Inferior parietal cortex (tissue), 1 donor: Measurements from ENCODE around the gene FOXN4.
"Not testable (repeated sequence)": the region's sequence is repeated elsewhere in the genome, so short reads cannot be mapped to it uniquely, and the experiment has no call there.

Experiments used
- DNase-seq: peaks from one replicate; pipeline ENCODE4 v3.0.0-alpha.2; 2016; ENCODE audit errors: extremely low spot score

Gene FOXN4, protein sequence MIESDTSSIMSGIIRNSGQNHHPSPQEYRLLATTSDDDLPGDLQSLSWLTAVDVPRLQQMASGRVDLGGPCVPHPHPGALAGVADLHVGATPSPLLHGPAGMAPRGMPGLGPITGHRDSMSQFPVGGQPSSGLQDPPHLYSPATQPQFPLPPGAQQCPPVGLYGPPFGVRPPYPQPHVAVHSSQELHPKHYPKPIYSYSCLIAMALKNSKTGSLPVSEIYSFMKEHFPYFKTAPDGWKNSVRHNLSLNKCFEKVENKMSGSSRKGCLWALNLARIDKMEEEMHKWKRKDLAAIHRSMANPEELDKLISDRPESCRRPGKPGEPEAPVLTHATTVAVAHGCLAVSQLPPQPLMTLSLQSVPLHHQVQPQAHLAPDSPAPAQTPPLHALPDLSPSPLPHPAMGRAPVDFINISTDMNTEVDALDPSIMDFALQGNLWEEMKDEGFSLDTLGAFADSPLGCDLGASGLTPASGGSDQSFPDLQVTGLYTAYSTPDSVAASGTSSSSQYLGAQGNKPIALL

DNA sequence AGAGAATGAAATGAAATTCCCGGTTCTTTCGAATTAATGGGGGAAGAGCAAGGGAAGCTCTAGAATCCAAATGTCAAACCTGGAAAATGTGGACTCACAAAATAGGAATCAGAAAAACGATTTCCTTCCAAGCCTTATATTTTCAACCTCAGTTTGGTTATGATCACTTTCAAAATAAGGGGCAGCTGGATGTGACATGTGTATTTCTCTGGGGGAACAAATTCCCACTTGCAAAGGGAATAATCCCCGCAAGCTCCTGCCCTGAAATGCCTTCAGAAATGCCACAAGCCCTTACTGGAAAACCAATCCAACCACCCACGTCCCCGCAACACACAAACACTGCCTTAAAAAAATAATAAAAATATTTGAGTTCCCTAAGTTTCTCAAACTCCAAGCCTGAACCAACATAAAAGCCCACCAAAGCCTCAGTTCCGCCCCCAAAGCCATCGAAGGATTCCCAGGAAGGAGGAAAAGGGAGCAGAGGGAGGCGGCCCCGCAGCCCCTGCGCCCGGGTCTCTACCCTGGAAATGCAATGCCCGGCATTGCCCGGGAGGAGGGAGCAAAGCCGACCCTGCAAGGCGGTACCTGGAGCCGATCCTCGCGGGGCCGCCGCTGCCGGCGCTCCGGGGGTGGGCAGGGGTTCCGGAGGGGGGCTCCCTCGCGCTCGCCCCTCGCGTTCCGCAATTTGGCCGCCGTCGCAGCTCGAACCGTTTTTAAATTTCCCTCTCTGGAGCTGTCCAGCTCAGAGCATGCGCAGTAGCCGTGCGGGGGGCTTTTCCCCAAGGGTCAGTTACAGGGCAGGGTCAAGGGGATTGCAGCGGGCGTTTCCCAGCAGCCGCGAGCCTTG lies at the start of gene FOXN4:
Gene FOXN4 (minus strand): TSS at position 751 of the 847 bp plus-strand sequence. CDS start 963 bp downstream, outside the sequence.
- DNase-seq: no peak

DNA sequence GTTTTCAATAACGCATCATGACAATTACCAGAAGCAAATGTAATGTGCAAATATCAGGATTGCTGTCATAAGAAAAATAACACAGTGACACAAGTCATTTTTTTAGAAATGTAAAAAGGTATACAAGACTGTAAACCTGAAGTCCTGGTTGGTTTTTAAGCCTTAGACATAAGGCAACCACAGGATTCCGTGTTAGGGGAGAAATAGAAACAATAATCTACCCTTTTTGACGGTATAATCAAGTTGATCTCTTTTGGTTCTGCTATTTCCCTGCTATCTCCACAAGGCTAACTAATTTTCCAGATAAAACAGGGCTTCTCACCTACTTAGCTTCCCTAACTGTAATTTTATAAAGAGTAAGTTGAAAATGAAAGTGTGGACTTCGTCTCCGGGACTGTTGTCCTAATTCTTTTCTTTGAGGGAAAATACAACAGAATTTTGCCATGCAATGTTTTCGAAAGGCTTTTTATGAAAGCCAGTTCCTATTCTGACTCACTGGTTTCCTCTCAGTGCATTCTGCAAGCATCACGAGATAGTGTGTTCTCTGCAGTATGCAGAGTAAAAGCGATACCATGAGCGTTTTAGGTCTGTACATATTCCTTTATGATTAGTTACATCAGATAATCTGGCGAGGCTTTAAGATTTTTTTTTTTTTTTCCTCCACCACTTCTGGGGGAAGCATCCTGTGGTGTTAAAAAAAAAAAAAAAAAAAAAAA lies 49.2 kb upstream of the FOXN4 start:
- DNase-seq: no peak

DNA sequence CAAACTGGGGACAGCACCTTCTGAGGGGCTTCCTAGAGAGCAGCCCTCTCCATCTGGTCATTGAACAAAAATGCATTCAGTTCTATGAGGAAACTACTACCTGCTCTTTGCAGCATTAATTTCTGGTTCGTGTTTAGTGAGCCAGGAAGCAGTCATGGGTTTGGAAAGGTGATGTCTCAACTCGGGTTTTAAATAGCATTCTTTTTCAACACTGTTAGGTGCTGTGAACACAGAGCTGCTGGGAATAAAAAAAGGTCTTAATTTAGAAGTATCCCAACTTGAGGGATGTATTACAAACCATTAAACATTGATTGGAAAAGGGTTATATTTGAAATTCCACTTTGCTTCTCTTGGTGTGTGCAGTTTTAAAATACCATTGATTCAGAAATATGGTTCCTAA lies 47.9 kb upstream of the FOXN4 start:
- no peak for DNase-seq

DNA sequence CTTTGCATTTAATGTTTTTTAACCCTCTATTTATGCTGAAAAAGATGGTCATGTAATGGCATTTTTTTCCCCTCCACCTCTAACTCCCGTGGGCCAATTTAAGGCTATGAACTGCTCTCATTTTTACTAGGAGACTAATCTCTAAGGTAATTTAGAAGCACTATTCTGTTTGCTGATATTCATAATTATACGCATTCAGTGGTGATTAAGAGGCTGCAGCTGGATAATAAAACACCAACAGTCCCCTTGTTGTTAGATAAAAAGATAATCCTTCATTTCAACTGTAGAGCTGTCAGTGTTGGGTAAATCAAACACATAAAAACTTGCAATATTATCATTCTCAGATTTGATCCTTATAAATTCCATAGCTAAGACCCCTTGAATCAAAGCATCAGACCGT lies 47.5 kb upstream of the FOXN4 start:
- DNase-seq: no peak

DNA sequence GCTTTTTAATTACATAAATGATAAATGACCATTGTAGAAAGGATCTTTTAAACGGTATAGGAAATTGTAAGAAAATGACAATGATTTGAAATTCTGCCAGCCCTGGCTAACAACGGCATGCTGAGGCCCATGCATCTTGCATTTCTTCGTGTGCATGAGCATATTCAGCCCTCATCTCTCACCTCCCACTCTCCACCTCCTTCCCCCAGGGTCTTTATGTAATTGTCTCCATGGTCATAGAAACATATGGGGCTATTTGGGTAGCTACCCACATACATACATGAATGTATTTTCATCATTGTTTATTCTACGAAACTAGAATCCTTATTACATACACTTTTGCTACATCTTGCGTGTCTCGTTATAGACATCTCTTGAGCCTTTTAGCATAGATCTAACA lies 43.1 kb upstream of the FOXN4 start:
- DNase-seq: no peak

DNA sequence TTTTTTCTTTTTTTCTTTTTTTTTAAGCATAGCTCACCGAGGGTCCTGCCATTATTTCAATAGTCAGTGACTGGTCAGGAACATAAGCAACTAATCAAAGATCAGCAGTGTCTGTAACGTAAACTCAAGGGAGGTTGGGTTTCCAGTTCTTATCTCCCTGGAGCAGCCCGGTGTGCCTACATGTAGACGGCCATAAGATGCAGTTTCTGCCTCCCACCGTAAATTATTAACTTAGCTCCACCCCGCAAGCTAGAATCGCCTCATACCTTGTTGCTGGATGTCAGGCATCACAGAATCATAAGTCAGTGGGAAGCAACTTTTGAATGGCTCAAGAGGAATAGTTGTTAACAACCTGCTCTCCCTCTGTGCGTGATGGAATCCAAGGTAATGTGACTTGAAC lies 38.5 kb upstream of the FOXN4 start, which contains the start of gene MYO1H:
Gene MYO1H (plus strand): TSS at position 312 of the 400 bp plus-strand sequence. CDS start 61 bp downstream, at position 373.
- no peak for DNase-seq

DNA sequence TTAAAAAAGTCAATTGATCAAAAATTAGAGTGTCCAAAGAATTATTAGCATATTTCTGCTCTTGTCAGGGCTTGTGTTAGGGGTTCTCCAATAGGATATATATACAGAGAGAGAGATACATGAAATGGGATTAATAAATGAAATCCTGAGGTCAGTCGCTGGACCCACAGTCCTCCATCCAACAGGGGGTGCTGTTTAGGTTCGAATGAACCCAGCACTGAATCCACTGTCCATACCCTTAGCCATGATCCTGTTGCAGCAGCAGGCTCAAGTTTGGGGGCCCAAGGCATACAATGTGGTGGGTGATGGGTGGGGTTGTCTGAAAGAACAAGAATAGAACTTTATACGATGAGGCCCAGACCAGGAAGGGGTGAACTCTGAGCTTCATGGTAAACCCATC lies 37.8 kb upstream of the FOXN4 start:
- no peak for DNase-seq

DNA sequence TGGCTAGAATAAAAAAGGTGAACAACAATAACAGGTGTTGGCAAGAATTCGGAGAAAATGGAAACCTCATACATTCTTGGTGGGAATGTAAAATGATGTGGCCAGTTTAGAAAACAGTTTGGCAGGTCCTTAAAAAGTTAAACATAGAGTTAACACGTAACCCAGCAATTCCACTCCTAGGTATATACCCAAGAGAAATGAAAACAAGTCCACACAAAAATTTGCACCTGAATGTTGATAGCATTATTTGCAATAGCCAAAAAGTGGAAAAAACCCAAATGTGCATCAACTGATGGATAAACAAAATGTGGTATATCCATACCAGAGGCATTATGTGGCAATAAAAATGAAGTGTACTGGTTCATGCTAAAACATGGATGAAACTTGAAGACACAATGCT lies 36.3 kb upstream of the FOXN4 start:
- DNase-seq: no peak

DNA sequence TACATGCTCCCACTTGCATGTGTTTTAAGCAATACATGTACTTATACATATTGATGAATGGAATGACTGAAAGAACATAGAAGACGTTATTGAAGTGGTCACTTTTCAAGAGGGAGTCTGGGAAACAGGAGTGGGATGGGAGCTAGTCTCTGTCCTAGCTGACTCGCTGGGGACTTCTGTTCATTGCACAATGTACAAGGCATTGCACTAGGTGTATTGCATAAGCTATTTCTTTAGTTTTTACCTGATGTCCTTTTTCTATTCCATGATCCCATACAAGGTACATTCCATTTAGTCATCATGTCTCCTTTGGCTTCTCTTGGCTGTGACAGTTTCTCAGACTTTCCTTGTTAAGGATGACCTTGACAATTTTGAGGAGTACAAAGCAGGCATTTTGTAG lies 34.6 kb upstream of the FOXN4 start:
- no peak for DNase-seq

DNA sequence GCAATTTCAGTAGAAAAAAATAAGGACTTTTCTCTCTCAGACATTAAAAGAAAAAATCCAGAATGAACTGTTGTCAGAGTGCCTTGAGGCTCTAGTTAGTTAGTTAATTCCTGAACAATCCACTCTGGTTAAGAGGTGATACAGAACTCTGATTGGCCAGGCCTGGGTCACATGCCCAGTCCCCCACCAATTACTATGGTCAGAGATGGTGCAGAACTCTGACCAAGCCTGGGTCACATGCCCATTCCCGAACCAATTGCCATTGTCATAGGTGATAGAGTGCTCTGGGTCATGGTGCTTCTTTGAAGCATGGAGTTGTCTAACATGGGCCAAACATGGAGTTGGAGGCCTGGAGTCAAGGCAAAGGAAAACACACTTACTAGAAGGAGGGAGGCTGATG lies 27.5 kb upstream of the FOXN4 start:
- DNase-seq: no peak

DNA sequence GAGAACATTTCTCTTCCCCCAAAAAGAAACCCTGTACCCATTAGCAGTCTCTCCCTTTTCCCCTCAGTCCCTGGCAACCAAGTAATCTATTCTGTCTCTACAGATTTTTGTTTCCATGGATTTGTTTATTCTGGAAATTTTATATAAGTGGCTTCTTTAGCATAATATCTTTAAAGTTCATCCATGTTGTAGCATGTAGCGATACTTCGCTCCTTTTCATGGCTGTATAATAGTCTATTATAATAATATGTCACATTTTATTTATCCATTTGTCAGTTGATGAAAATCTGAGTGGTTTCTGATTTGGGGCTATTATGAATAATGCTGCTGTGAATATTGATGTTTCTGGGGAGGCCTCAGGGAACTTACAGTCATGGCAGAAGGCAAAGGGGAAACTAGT lies 25.8 kb upstream of the FOXN4 start:
- DNase-seq: no peak

DNA sequence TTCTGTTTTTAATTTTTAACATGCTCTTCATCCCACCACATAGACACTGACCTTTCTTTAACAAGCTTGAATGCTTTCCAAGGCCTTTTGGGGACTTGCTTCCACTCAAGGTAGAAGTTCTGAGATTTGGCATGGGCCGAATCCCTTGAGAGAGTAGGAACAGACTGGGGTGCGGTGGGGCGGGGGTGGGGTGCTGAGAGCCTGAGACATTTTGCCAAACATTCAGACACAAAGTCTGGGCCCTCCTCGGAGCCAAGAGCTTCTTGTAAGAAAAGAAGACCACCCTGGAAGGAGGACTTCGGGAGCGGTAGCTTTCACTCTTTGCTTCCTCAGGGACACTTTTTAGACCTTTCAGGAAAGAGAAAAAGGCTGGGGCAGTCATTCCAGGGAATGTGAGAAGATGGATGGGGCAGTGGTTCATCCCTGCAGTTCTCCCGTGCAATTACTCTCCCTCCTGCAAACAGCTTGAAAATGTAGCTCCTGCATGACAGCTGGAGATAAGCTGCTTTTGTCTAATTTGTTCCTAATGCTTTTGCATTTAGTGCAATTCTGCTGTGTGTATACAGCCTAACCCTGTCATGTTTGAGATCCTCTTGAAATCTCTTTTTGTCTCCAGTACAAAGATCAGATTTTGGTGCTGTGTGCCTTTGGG lies 22.3 kb upstream of the FOXN4 start:
- no peak for DNase-seq

DNA sequence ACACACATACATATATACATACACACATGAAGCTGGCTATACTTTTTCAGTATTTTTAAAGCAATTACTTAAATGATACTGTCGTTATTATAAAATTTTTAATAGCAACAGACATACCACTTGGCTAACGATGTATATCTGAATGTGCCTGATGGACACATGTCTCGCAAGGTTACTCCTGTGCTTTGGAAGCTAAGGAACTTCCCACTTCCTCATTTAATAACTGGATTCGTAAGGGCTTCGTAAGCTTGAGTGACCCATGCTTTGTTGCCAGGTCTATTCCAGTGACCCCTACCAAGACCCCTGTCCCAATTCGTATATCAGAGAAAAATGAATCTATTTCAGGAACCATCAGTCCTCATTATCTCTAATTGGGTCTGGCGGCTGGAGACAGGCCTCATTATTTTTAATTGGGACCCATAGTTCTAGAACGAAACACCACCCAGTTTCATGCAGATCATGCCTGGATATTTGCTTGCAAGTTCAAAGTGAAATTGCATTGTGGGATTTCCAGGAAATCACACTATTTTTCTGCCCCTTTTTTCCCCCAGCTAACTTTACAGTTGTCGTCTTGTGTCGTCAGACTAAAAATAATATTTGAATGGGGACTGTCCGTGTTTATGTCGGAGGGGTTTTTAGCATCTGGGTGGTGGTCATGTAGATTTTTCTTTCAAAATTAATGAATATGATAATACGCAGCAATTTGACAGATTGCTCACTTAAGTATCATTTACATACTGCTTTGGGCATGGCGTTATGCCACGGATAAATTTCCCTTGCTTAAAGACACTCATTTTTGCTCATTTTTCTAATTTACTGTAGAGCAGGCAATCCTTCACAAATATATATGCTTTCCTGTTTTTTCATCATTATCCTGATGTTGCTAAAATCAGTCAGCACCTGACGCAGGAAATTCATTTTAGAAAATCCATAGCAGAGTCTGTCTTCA lies 21.5 kb upstream of the FOXN4 start:
- DNase-seq: no peak

DNA sequence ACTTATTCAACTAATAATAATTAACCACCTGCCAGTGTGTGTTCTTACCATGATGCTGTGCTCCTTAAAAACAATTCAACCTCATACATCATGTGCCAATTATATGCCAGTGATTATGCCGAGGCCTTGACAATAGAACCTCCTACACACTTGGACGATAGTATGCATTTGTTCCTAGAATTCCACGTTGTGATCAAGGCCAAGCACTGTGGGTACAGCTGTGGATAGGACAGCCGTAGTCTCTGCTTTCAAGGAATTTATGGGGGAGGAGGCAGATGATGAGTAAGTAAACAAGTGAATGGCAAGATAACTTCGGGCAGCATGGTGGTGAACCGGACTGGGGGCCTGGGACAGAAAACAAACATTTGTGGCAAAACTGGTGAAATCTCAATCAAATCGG lies 20.6 kb upstream of the FOXN4 start:
- no peak for DNase-seq

DNA sequence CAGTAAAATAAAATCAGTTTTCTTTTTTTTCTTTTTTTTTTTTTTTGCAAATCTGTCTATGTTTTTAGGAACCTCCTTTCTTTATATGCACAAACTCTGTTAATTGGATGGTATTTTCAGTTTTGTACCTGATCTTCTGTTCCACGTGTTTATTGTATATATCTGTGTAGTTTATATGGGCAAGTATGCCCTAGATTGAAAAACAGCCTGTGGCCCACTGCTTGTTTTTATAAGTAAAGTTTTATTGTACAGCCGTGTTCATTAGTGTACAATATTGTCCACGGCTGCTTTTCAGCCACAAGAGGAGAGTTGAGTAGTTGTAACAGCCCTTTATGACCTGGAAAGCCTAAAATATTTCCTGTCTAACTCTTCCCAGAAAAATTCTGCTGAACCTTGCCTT lies 19.9 kb upstream of the FOXN4 start:
- no peak for DNase-seq

DNA sequence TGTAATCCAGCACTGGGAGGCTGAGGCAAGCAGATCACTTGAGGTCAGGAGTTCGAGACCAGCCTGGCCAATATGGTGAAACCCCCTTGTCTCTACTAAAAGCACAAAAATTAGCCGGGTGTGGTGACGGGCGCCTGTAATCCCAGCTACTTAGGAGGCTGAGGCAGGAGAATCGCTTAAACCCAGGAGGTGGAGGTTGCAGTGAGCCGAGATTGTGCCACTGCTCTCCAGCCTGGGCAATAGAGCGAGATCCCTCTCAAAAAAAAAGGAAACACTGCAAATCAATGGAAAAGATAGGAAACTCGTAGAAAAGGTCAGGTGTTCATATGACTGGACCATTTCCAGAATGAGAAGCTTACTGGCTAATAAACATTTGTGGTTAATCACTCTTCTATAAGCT lies 12.2 kb upstream of the FOXN4 start:
- DNase-seq: not testable (repeated sequence)

DNA sequence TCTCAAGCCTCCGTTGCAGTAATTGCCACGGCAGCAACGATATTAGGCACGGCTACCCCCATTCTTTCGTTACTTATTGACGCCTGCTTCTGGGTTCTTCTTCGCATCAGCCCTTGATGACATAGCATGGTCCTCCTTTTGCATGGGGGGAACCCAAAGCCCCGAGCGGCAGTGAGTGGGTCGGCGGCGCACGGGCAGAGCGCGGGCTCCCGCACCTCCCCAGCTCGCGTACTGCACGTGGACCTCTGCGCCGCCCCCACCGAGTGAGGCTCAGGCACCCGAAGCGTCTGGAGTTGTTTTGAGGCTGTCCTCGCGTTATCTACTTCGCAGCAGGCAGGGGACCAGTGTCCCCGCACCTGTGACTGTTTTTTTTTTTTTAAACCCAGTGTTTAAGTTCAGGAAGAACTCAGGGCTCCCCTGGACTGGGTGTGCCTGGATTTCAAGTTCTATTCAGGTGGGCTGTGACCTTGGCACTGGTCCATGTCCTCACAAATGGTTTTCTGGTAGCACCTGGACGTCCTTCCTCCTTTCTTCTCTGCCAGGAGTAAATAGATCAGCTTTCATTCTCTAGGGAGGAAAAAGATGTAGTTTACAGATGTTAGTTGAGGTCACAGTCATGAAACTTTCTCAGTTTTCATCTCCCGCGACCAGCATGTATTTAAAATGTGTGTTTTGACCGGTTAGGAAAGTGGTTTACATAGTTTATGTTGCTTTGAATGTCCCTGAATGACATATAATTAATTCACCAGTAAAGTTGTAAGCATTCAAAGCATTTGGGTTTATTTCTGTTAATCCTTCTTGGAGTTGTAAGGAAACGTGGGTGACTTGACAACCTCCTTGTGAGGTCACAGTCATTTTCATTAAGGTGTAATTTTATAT lies 1.4 kb upstream of the FOXN4 start:
- no peak for DNase-seq

DNA sequence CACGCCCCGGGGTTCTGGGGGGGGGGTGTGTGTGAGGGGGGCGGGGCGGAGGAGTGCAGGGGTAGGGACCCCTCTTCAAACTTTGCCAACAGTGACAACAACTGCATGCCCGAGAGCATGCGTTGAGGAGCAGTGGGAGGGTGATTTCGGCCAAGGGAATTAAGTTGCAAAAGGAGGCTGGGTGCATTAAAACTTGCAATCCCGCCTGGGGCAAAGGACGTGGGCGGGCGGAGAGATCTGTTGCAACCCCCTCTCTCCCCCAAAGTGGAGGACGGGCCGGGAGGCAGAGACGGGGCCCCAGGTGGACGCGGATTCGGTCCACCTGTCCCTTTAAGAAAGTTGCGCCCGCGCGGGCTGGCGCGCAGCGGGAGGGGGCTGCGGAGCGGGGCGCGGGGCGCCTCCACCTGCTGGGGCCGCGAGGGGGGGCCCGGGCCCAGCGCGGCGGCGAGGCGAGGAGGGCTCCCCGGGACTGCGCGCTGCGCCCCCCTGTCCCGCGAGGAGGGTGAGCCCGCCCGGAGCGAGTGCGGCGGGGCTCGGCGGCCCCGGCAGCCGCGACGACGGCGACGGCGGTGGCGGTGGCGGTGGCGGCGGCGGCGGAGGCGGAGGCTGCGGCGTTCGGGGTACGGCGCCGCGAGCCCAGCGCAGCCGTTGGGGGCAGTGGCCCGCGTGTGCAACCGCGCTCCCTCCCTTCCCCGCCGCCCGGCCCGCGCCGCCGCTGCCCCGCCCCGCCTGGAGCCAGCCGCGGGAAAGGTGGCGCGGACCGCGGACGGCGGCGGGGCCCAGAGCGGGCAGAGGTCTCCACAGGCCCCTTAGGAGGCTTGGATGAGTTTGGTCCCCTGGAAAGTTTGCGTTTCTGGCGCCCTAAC lies 530 bp upstream of the FOXN4 start:
- DNase-seq: no peak
